HG03039 (cell line): Measurements from ENCODE around the gene MRTO4.
"Not testable (repeated sequence)": the region's sequence is repeated elsewhere in the genome, so short reads cannot be mapped to it uniquely, and the experiment has no call there.

ENCODE experiments used
- ATAC-seq: cut with Tn5 transposase; IDR thresholded peaks from one replicate; pipeline ENCODE4 v1.9.1; 2021; ENCODE audit warnings: mild to moderate bottlenecking, moderate library complexity; ENCODE audit not compliant: unreplicated experiment

Gene MRTO4

GRCh38 chr1:19269427-19270342, 18.1 kb downstream of the MRTO4 start:
- not testable (repeated sequence) for ATAC-seq

- not testable (repeated sequence) for ATAC-seq
Measured at GRCh38 chr1:19270343-19270730, 18.7 kb downstream of the MRTO4 start.

GRCh38 chr1:19272064-19272463, 20.5 kb downstream of the MRTO4 start:
- ATAC-seq = no peak

- no peak for ATAC-seq
Measured at GRCh38 chr1:19273106-19273843, 21.7 kb downstream of the MRTO4 start.

- not testable (repeated sequence) for ATAC-seq
Measured at GRCh38 chr1:19273844-19274531, 22.4 kb downstream of the MRTO4 start.

GRCh38 chr1:19274636-19275035, 23.0 kb downstream of the MRTO4 start:
- no peak for ATAC-seq

GRCh38 chr1:19283891-19284290, 32.3 kb downstream of the MRTO4 start:
- ATAC-seq = no peak

GRCh38 chr1:19284881-19285280, 33.3 kb downstream of the MRTO4 start:
- ATAC-seq = no peak

GRCh38 chr1:19285366-19285765, 33.8 kb downstream of the MRTO4 start:
- not testable (repeated sequence) for ATAC-seq

- not testable (repeated sequence) for ATAC-seq
Measured at GRCh38 chr1:19285807-19286206, 34.2 kb downstream of the MRTO4 start.

- ATAC-seq = no peak
Measured at GRCh38 chr1:19287436-19288185, 36.0 kb downstream of the MRTO4 start.

- ATAC-seq = not testable (repeated sequence)
Measured at GRCh38 chr1:19288324-19289241, 37.0 kb downstream of the MRTO4 start, which contains the start of gene AKR7A3. Gene AKR7A3, minus strand, starts transcription at chr1:19288770. Its CDS starts 61 bp downstream, at chr1:19288709.

- ATAC-seq = no peak
Measured at GRCh38 chr1:19289244-19289643, 37.6 kb downstream of the MRTO4 start.

- ATAC-seq = no peak
Measured at GRCh38 chr1:19294638-19295037, 43.0 kb downstream of the MRTO4 start.

GRCh38 chr1:19300211-19300610, 48.6 kb downstream of the MRTO4 start:
- ATAC-seq = no peak

GRCh38 chr1:19304081-19304480, 52.5 kb downstream of the MRTO4 start:
- not testable (repeated sequence) for ATAC-seq

- no peak for ATAC-seq
Measured at GRCh38 chr1:19305880-19306279, 54.3 kb downstream of the MRTO4 start.

- ATAC-seq = no peak
Measured at GRCh38 chr1:19306941-19307340, 55.3 kb downstream of the MRTO4 start.

GRCh38 chr1:19307794-19308508, 56.3 kb downstream of the MRTO4 start:
- ATAC-seq = no peak
